K562 (cell line): ENCODE data around the gene TWSG1. TPM values are rescaled to one million over a fixed set of nuclear protein-coding genes. Genes with fewer than 3 reads are reported as not detected.
A peak's percentile ranks its signal among the peaks of the same experiment; 100 is the strongest.

Experiments used
- C11orf30 ChIP-seq: fragments of 450-650 bp; IDR thresholded peaks from 2 replicates; pipeline ENCODE4 v1.6.1; 2016; ENCODE audit warnings: low read depth, mild to moderate bottlenecking
- JUN ChIP-seq, 2 experiments: sonication (generic) in 1 of 2; formaldehyde crosslinking in 1 of 2; IDR thresholded peaks; 2 replicates each; pipeline versions ENCODE4 v1.6.1 to v1.8.0; 2012 to 2022; ENCODE audit warnings: borderline replicate concordance in 2 of 2, mild to moderate bottlenecking in 2 of 2, improper control_type of control experiment in 1 of 2, low read depth in 1 of 2, low read length in 1 of 2, missing genetic modification reagents in 1 of 2
- RBM17 ChIP-seq: fragments of 200-400 bp; formaldehyde crosslinking; IDR thresholded peaks from 2 replicates; pipeline ENCODE4 v1.6.1; 2017; ENCODE audit warnings: low read depth, mild to moderate bottlenecking, low read length, borderline replicate concordance
- SRSF7 ChIP-seq: fragments of 200-400 bp; formaldehyde crosslinking; optimal IDR thresholded peaks from 2 replicates; pipeline ENCODE3; 2017; ENCODE audit warnings: mild to moderate bottlenecking, low read depth, low read length
- STAG1 ChIP-seq: sonication (generic); formaldehyde crosslinking; IDR thresholded peaks from 2 replicates; pipeline ENCODE4 v1.5.0; 2020; ENCODE audit warnings: missing genetic modification reagents, borderline replicate concordance
- ZNF212 ChIP-seq: fragments of 450-650 bp; formaldehyde crosslinking; IDR thresholded peaks from 2 replicates; pipeline ENCODE4 v1.4.0; 2020; ENCODE audit warnings: mild to moderate bottlenecking
- ZNF407 ChIP-seq: fragments of 450-650 bp; IDR thresholded peaks from 2 replicates; pipeline ENCODE4 v1.6.1; 2016; ENCODE audit warnings: low read depth
- ZNF444 ChIP-seq: fragments of 250-450 bp; sonication (Bioruptor Pico); IDR thresholded peaks from 2 replicates; pipeline ENCODE4 v1.4.0; 2020; ENCODE audit warnings: mild to moderate bottlenecking, moderate library complexity
- ZNF551 ChIP-seq: fragments of 250-450 bp; sonication (Bioruptor Pico); IDR thresholded peaks from 2 replicates; pipeline ENCODE4 v1.5.0; 2021; ENCODE audit warnings: mild to moderate bottlenecking, moderate library complexity
- ZNF589 ChIP-seq: fragments of 200-800 bp; sonication (Bioruptor generic); IDR thresholded peaks from 2 replicates; pipeline ENCODE4 v1.6.1; 2016; ENCODE audit warnings: low read depth, missing genetic modification characterization, missing compliant biosample characterization
- polyA plus RNA-seq, 8 experiments: library from polyadenylated mRNA; depleted of rRNA in 4 of 8; stranded (reverse) in 5 of 8; unstranded in 3 of 8; fragments of >200 nt; fragmentation: Nextera tagmentation in 2 of 8; fragmentation: Illumina TruSeq in 1 of 8; extraction: Ambion mirVana in 2 of 8; extraction: Trizol in 1 of 8; gene quantifications; 2 replicates each; pipeline versions ENCODE4 v1.2.1 to v1.2.3, GENCODE V29; 2011 to 2014; ENCODE audit warnings: inconsistent platforms in 1 of 8, missing spikeins in 1 of 8
- total RNA-seq, 7 experiments: library from RNA; depleted of rRNA in 6 of 7; stranded (reverse); fragments of >200 nt in 6 of 7; fragmentation: Illumina TruSeq in 2 of 7; extraction: Trizol in 2 of 7; gene quantifications; 2 replicates each; pipeline versions ENCODE4 v1.2.1 to v1.2.3, GENCODE V29; 2011 to 2021; ENCODE audit warnings: low replicate concordance in 1 of 7
- TF ChIP-seq, protein P1 (sequence below): sonication (generic); formaldehyde crosslinking; IDR thresholded peaks from 2 replicates; pipeline ENCODE4 v1.8.0; 2022; ENCODE audit warnings: missing genetic modification reagents, mild to moderate bottlenecking, moderate library complexity, borderline replicate concordance
- TF ChIP-seq, protein P2 (sequence below): fragments of 450-650 bp; formaldehyde crosslinking; IDR thresholded peaks from 2 replicates; pipeline ENCODE4 v1.4.0; 2020; ENCODE audit warnings: mild to moderate bottlenecking, mixed read lengths

TWSG1 gene
- total and polyA plus RNA-seq, 9 of the 15 experiments (the other 6 are each of a cell fraction or from before 2014, with no cell fraction given): 10.4 to 37.2 (median 25.1) TPM

GRCh38 chr18:9403795-9404564, 69.4 kb downstream of the TWSG1 start (continued):
- peak; percentile 43; the same call in 1 of the 2 replicates for TF ChIP-seq STAG1 (CRISPR knock-in tag)
- no peak for TF ChIP-seq SRSF7
- TF ChIP-seq, protein P1, sequence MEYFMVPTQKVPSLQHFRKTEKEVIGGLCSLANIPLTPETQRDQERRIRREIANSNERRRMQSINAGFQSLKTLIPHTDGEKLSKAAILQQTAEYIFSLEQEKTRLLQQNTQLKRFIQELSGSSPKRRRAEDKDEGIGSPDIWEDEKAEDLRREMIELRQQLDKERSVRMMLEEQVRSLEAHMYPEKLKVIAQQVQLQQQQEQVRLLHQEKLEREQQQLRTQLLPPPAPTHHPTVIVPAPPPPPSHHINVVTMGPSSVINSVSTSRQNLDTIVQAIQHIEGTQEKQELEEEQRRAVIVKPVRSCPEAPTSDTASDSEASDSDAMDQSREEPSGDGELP (CRISPR knock-in tag): no peak
- TF ChIP-seq, protein P2, sequence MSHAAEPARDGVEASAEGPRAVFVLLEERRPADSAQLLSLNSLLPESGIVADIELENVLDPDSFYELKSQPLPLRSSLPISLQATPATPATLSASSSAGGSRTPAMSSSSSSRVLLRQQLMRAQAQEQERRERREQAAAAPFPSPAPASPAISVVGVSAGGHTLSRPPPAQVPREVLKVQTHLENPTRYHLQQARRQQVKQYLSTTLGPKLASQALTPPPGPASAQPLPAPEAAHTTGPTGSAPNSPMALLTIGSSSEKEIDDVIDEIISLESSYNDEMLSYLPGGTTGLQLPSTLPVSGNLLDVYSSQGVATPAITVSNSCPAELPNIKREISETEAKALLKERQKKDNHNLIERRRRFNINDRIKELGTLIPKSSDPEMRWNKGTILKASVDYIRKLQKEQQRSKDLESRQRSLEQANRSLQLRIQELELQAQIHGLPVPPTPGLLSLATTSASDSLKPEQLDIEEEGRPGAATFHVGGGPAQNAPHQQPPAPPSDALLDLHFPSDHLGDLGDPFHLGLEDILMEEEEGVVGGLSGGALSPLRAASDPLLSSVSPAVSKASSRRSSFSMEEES (CRISPR knock-in tag): no peak
- TF ChIP-seq ZNF444 (CRISPR knock-in tag): no peak
- TF ChIP-seq ZNF212 (CRISPR knock-in tag): no peak
- TF ChIP-seq JUN (IDR thresholded peaks at IDR 0.05; ENCODE audit: borderline replicate concordance, low read depth, low read length): peak; percentile 82; the same call in 1 of the 2 replicates
- TF ChIP-seq JUN (CRISPR knock-in tag; IDR thresholded peaks at IDR 0.05; ENCODE audit: borderline replicate concordance): no peak; the same call in 1 of the 2 replicates
- no peak for TF ChIP-seq ZNF407
- no peak for TF ChIP-seq RBM17
- TF ChIP-seq C11orf30: peak; percentile 49; the same call in 1 of the 2 replicates
- TF ChIP-seq ZNF551: no peak
- no peak for TF ChIP-seq ZNF589 (CRISPR knock-in tag)
